Measurements from ENCODE around the gene MOV10L1.
"Not testable (repeated sequence)": the region's sequence is repeated elsewhere in the genome, so short reads cannot be mapped to it uniquely, and the experiment has no call there.

The MOV10L1 gene

GRCh38 chr22:50165436-50166123 is 75.8 kb downstream of the MOV10L1 start:
- no peak for DNase-seq

DNA sequence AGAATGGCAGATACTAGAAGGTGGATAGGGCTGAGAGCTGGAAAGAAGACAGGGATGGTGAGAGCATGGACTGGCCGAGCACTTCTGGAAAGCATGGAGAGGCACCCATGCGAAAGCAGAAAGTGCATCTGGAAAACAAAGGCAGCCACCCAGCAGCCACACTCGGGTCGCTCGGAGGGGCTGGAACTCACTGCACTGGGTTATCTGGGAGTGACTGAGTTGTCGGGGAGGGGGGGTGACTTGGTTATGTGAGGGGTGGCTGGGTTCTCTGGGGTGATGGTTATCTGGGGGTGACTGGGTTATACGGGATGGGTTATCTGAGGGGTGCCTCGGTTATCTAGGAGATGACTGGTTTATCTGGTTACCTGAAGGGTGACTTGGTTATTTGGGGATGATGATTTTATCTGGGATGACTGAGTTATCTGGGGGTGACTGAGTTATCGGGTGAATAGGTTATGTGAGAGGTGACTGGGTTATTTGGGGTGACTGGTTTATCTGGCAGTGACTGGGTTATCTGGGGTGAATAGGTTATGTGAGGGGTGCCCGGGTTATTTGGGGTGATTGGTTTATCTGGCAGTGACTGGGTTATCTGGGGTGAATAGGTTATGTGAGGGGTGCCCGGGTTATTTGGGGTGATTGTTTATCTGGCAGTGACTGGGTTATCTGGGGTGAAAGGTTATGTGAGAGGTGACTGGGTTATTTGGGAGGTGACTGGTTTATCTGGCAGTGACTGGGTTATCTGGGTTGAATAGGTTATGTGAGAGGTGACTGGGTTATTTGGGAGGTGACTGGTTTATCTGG is 78.1 kb downstream of the MOV10L1 start:
- no peak for DNase-seq

- DNase-seq: not testable (repeated sequence)
Observed at GRCh38 chr22:50168490-50169180, 78.8 kb downstream of the MOV10L1 start.

GRCh38 chr22:50169181-50169759 is 79.5 kb downstream of the MOV10L1 start:
- no peak for DNase-seq

DNA sequence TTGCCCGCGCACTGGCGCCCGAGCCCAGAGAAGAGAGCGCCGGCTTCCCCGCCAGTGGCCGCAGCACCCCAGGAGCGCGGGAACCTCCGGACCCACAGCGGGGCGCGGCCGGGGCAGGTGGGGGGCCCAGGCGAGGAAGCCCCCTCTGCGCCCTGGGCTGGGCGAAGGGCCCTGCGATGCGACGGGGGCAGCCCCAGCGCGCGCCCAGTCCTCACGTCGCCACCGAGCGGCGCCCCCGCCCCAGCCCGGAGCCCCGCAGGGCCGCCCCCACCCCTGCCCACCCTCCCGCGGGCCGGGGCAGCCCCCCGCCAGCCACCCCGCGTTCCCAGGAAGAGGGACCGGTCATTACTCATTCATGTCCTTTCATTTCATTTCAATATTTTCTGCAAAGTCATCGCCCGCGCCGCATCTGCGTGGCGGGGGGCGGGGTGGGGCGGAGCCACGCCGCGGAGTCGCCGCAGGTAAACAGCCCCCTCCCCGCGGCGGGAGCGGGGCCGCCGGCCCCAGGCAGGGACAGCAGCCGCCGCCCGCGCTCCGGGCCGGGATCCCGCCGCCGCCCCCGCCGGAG is 80.1 kb downstream of the MOV10L1 start:
- DNase-seq: no peak

DNA sequence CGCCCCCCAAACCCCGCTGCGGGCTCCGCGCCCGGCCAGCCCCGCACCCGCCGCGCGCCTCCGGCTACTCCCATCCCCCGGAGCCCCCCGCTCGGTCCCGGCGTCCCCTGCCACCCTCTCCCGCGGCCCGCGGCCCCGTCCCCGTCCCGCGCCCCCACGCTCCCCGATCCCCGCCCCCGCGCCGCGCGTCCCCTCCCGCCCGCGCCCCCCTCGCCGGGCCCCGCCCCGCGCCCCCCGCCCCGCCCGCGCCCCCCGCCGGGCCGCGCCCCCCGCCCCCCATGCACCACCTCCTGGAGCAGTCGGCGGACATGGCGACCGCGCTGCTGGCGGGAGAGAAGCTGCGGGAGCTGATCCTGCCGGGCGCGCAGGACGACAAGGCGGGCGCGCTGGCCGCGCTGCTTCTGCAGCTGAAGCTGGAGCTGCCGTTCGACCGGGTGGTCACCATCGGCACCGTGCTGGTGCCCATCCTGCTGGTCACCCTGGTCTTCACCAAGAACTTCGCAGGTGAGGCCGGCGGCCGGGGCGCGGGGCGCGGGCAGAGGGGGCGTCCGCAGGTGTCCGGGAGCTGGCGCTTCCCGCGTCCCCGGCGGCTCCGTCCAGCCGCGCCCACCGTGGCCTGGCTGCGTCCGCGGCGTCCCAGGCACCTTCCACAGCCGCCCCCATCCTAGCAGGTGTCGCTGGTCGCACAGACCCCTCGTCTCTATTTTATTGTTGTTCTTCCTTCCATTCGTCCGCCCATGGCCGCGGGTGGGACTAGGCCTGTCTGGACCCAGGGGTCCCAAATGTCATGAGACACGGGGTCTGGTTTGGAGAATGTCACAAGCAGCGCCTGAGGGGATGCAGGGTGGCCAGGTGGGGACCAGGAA is 80.9 kb downstream of the MOV10L1 start, which contains the start of gene PANX2:
Gene PANX2 (plus strand): TSS at position 279 of the 866 bp plus-strand sequence. CDS start 0 bp downstream, at position 279.
- no peak for DNase-seq

GRCh38 chr22:50171319-50171964 is 81.6 kb downstream of the MOV10L1 start:
- DNase-seq: no peak

GRCh38 chr22:50171965-50172421 is 82.2 kb downstream of the MOV10L1 start:
- DNase-seq: no peak

DNA sequence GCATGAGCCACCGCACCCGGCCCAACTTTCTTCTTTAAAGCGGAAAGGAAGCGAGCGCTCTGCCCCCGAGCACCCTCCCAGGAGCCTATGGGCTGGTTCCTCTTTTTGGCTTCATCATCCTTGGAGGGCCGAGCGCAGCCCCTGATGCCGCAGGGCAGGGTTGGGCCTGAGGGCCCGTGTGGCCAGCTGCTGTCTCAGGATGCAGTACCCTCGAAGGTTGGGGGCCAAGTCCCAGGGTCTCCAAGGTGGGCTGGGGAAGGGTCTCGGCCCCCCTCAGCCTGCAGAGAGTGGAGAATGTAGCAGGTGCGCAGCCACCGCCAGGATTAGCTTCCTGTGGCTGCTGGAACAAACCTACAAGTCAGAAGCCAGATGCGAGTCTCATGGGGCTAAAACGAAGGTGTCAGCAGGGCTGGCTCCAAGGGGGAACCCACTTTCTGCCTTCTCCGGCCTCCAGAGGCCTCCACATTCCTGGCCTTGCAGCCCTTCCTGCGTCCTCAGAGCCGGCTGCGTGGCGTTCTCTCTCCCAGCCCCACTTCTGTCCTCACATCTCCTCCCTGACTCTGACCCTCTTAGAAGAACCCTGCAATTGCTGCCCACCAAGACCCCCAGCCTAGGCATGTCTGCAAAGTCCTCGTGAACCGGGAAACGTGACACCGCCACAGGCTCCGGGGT is 83.6 kb downstream of the MOV10L1 start:
- DNase-seq: no peak

GRCh38 chr22:50173983-50174355 is 84.2 kb downstream of the MOV10L1 start:
- no peak for DNase-seq

GRCh38 chr22:50174382-50175190 is 84.8 kb downstream of the MOV10L1 start:
- DNase-seq: no peak

GRCh38 chr22:50175191-50175461 is 85.3 kb downstream of the MOV10L1 start:
- DNase-seq: no peak

DNA sequence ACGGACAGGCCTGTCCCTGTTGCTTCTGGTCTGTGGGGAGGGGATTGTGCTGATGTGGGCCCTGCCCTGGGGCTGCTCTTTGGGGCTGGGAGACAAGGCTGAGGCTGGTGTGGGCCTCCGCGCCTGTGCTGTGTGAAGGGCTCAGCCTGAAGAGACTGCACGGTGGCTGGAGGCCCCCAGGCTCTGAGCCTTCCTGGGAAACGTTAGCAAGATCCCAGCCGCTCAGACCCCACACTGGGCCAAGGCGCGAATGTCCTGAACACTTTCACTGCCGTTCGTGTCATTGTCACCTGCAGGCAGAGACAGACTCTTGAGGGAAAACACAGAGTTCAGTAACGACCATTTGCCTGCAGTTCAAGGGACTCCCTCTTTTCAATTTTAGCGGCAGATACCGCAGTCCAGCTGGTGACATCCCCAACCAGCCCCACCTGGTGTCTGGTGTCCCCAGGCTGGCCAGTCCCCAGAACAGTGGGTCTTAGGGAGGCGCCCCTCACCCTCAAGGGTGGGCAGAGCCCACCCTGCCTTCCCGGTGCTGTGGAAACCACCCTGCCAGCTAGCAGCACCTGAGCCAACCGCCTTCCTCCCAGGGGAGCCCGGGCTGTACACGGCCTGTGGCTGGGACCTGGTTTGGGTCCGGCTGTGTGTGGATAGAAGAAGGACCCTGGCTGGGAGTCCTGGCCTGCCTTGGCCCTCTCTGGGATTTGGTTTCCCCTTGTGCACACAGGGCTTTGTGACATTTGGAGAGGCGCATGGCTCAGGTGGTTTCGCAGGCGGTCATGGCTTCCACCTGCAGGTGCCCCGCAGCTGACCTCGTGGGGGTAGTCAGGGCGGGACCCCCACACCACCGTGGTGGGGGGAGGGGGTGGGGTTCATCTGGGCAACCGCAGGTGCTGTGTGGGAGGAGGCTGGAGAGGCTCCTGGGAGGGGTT is 86.4 kb downstream of the MOV10L1 start:
- DNase-seq: no peak

DNA sequence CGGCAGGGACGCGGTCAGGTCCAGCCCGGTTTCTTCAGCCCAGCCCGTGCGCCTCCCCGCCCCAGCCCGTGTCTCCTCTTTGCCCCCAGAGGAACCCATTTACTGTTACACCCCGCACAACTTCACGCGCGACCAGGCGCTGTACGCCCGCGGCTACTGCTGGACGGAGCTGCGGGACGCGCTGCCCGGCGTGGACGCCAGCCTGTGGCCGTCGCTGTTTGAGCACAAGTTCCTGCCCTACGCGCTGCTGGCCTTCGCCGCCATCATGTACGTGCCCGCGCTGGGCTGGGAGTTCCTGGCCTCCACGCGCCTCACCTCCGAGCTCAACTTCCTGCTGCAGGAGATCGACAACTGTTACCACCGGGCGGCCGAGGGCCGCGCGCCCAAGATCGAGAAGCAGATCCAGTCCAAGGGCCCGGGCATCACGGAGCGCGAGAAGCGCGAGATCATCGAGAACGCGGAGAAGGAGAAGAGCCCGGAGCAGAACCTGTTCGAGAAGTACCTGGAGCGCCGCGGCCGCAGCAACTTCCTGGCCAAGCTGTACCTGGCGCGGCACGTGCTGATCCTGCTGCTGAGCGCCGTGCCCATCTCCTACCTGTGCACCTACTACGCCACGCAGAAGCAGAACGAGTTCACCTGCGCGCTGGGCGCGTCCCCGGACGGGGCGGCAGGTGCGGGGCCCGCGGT is 87.2 kb downstream of the MOV10L1 start:
- DNase-seq: no peak

GRCh38 chr22:50177537-50178470 is 88.0 kb downstream of the MOV10L1 start:
- DNase-seq: no peak

GRCh38 chr22:50178471-50178864 is 88.7 kb downstream of the MOV10L1 start:
- DNase-seq: no peak
